Trophoblast cell (in vitro differentiated cells and primary cell): Measurements from ENCODE around the gene TCTN2.

Source experiments
- DNase-seq, 2 donors: peaks; one replicate each; pipeline ENCODE4 v3.0.0-alpha.2; 2016
- H2AFZ ChIP-seq: 2 replicates; pipeline ENCODE4 v1.6.1; 2013; ENCODE audit warnings: low read length, moderate library complexity, mild to moderate bottlenecking; ENCODE audit not compliant: insufficient read depth, poor library complexity
- H2AK5ac ChIP-seq: 2 replicates; pipeline ENCODE4 v1.6.1; 2013; ENCODE audit warnings: mild to moderate bottlenecking, low read length
- H2BK120ac ChIP-seq: 2 replicates; pipeline ENCODE4 v1.6.1; 2013; ENCODE audit warnings: low read length, mild to moderate bottlenecking, moderate library complexity; ENCODE audit not compliant: insufficient read depth, poor library complexity
- H2BK12ac ChIP-seq: 2 replicates; pipeline ENCODE4 v1.6.1; 2013; ENCODE audit warnings: mild to moderate bottlenecking, low read length, moderate library complexity
- H2BK5ac ChIP-seq: 2 replicates; pipeline ENCODE4 v1.6.1; 2013; ENCODE audit warnings: low read length, low read depth, moderate library complexity, mild to moderate bottlenecking; ENCODE audit not compliant: poor library complexity
- H3K14ac ChIP-seq: 2 replicates; pipeline ENCODE4 v1.6.1; 2013; ENCODE audit warnings: mild to moderate bottlenecking, low read length
- H3K18ac ChIP-seq: 2 replicates; pipeline ENCODE4 v1.6.1; 2013; ENCODE audit warnings: mild to moderate bottlenecking, low read length
- H3K23ac ChIP-seq: 2 replicates; pipeline ENCODE4 v1.6.1; 2013; ENCODE audit warnings: low read length
- H3K27ac ChIP-seq: 2 replicates; pipeline ENCODE4 v1.5.1; 2013; ENCODE audit warnings: low read depth, mild to moderate bottlenecking, inconsistent platforms, low read length, moderate library complexity
- H3K27me3 ChIP-seq: 2 replicates; pipeline ENCODE4 v1.6.1; 2013; ENCODE audit warnings: inconsistent platforms, mild to moderate bottlenecking, low read length, moderate library complexity; ENCODE audit not compliant: insufficient read depth
- H3K36me3 ChIP-seq, 2 experiments: 1 replicate in 1 of 2; 2 replicates in 1 of 2; pipeline ENCODE4 v1.6.1; 2013; ENCODE audit warnings: low read length in 2 of 2, mild to moderate bottlenecking in 2 of 2, moderate library complexity in 1 of 2; ENCODE audit not compliant: insufficient read depth in 2 of 2, control insufficient read depth in 1 of 2
- H3K4ac ChIP-seq: 2 replicates; pipeline ENCODE4 v1.6.1; 2013; ENCODE audit warnings: low read depth, mild to moderate bottlenecking, low read length, moderate library complexity
- H3K4me1 ChIP-seq, 2 experiments: 1 replicate in 1 of 2; 2 replicates in 1 of 2; pipeline ENCODE4 v1.6.1; 2013; ENCODE audit warnings: low read length in 2 of 2, mild to moderate bottlenecking in 2 of 2, moderate library complexity in 1 of 2; ENCODE audit not compliant: insufficient read depth in 2 of 2, control insufficient read depth in 1 of 2
- H3K4me2 ChIP-seq: 2 replicates; pipeline ENCODE4 v1.6.1; 2013; ENCODE audit warnings: inconsistent platforms, mild to moderate bottlenecking, low read length, moderate library complexity
- H3K4me3 ChIP-seq: 2 replicates; pipeline ENCODE4 v1.5.1; 2013; ENCODE audit warnings: mild to moderate bottlenecking, low read depth, low read length, inconsistent platforms
- H3K79me1 ChIP-seq: one replicate; pipeline ENCODE4 v1.6.1; 2013; ENCODE audit warnings: low read length
- H3K79me2 ChIP-seq: 2 replicates; pipeline ENCODE4 v1.6.1; 2013; ENCODE audit warnings: low read length, mild to moderate bottlenecking; ENCODE audit not compliant: control insufficient read depth, insufficient read depth, poor library complexity
- H3K9ac ChIP-seq: 2 replicates; pipeline ENCODE4 v1.6.1; 2013; ENCODE audit warnings: mild to moderate bottlenecking, low read length
- H3K9me3 ChIP-seq: 2 replicates; pipeline ENCODE4 v1.6.1; 2013; ENCODE audit warnings: low read depth, mild to moderate bottlenecking, control low read depth, inconsistent platforms, low read length; ENCODE audit not compliant: insufficient read depth
- H4K12ac ChIP-seq: 2 replicates; pipeline ENCODE4 v1.6.1; 2013; ENCODE audit warnings: low read depth, mild to moderate bottlenecking, low read length, moderate library complexity
- H4K8ac ChIP-seq: 2 replicates; pipeline ENCODE4 v1.6.1; 2013; ENCODE audit warnings: low read depth, mild to moderate bottlenecking, low read length, moderate library complexity
- H4K91ac ChIP-seq: one replicate; pipeline ENCODE4 v1.6.1; 2013; ENCODE audit warnings: low read depth, mild to moderate bottlenecking, low read length, moderate library complexity
- WGBS: extraction: QIAGEN DNeasy Blood & Tissue Kit; methylation state at CpG from one replicate; pipeline ENCODE4 v1.1.7; 2013; ENCODE audit warnings: missing lambda C conversion rate; ENCODE audit not compliant: insufficient read length, insufficient coverage; ENCODE audit errors: extremely low coverage; 5-methylcytosine and 5-hydroxymethylcytosine counted together

TCTN2 gene

GRCh38 chr12:123732251-123732650 lies 61.3 kb downstream of the TCTN2 start:
- Histone ChIP-seq H4K12ac (no peak overlapping the region), H2AK5ac (no peak overlapping the region), H3K27ac (no peak overlapping the region), H2BK12ac (no peak overlapping the region), H3K9me3 (no peaks in the 10 kb centered on the region), H3K27me3 (no peaks in the 10 kb centered on the region), H4K8ac (no peak overlapping the region), H3K36me3 (peaks cover 30 to 37% of the 10 kb centered on the region in 2 experiments), H2AFZ (no peak overlapping the region), H2BK5ac (no peak overlapping the region), H3K4ac (no peak overlapping the region), H3K4me2 (no peak overlapping the region), H3K18ac (no peak overlapping the region), H3K79me1 (no peaks in the 10 kb centered on the region), H4K91ac (no peak overlapping the region), H3K79me2 (no peaks in the 10 kb centered on the region), H2BK120ac (no peak overlapping the region), H3K4me3 (no peak overlapping the region), H3K23ac (no peak overlapping the region), H3K9ac (no peak overlapping the region), H3K14ac (no peak overlapping the region), H3K4me1 (no peaks in the 10 kb centered on the region)
- DNase-seq = no peak
- WGBS = no CpG with 5 or more reads among the region's 12 CpGs

GRCh38 chr12:123733229-123733628 lies 62.3 kb downstream of the TCTN2 start:
- no peak overlapping the region for H2BK12ac ChIP-seq
- no peaks in the 10 kb centered on the region for H3K9me3 ChIP-seq
- H4K8ac ChIP-seq = no peak overlapping the region
- H4K12ac ChIP-seq = no peak overlapping the region
- H3K18ac ChIP-seq = no peak overlapping the region
- no peak overlapping the region for H3K4me2 ChIP-seq
- no peaks in the 10 kb centered on the region for H3K4me1 ChIP-seq
- DNase-seq = no peak
- no peak overlapping the region for H3K14ac ChIP-seq
- H3K27me3 ChIP-seq = no peaks in the 10 kb centered on the region
- no peak overlapping the region for H2AFZ ChIP-seq
- H3K27ac ChIP-seq = no peak overlapping the region
- H2BK120ac ChIP-seq = no peak overlapping the region
- no peak overlapping the region for H2AK5ac ChIP-seq
- no peaks in the 10 kb centered on the region for H3K79me1 ChIP-seq
- H3K4me3 ChIP-seq = no peak overlapping the region
- H3K4ac ChIP-seq = no peak overlapping the region
- H4K91ac ChIP-seq = no peak overlapping the region
- no CpG with 5 or more reads among the region's 10 CpGs for WGBS
- no peaks in the 10 kb centered on the region for H3K79me2 ChIP-seq
- H3K23ac ChIP-seq = no peak overlapping the region
- no peak overlapping the region for H3K9ac ChIP-seq
- peaks cover 32 to 34% of the 10 kb centered on the region in 2 experiments for H3K36me3 ChIP-seq
- H2BK5ac ChIP-seq = no peak overlapping the region

GRCh38 chr12:123734268-123734667 lies 63.4 kb downstream of the TCTN2 start:
- Histone ChIP-seq H2AK5ac (no peak overlapping the region), H3K79me2 (no peaks in the 10 kb centered on the region), H3K4ac (no peak overlapping the region), H3K9ac (no peak overlapping the region), H4K8ac (no peak overlapping the region), H3K36me3 (peaks cover 30 to 31% of the 10 kb centered on the region in 2 experiments), H2BK5ac (no peak overlapping the region), H2BK120ac (no peak overlapping the region), H3K4me3 (no peak overlapping the region), H3K27me3 (no peaks in the 10 kb centered on the region), H3K4me2 (no peak overlapping the region), H2AFZ (no peak overlapping the region), H2BK12ac (no peak overlapping the region), H3K79me1 (no peaks in the 10 kb centered on the region), H4K12ac (no peak overlapping the region), H3K9me3 (no peaks in the 10 kb centered on the region), H3K4me1 (no peaks in the 10 kb centered on the region), H3K23ac (no peak overlapping the region), H4K91ac (no peak overlapping the region), H3K14ac (no peak overlapping the region), H3K18ac (no peak overlapping the region), H3K27ac (no peak overlapping the region)
- no peak for DNase-seq
- WGBS = no CpG with 5 or more reads among the region's 5 CpGs

- Histone ChIP-seq H3K4me1 (no peaks in the 10 kb centered on the region), H3K79me2 (no peaks in the 10 kb centered on the region), H4K91ac (no peak overlapping the region), H3K36me3 (peaks cover 31 to 40% of the 10 kb centered on the region in 2 experiments), H2BK12ac (no peak overlapping the region), H4K8ac (no peak overlapping the region), H3K4me2 (no peak overlapping the region), H3K4ac (no peak overlapping the region), H3K14ac (no peak overlapping the region), H3K9ac (no peak overlapping the region), H4K12ac (no peak overlapping the region), H3K9me3 (no peaks in the 10 kb centered on the region), H2BK5ac (no peak overlapping the region), H3K79me1 (no peaks in the 10 kb centered on the region), H3K4me3 (no peak overlapping the region), H3K23ac (no peak overlapping the region), H2AK5ac (no peak overlapping the region), H3K18ac (no peak overlapping the region), H3K27ac (no peak overlapping the region), H2BK120ac (no peak overlapping the region), H2AFZ (no peak overlapping the region), H3K27me3 (no peaks in the 10 kb centered on the region)
- DNase-seq = no peak
- no CpG with 5 or more reads among the region's 14 CpGs for WGBS
These were observed 71.1 kb downstream of the TCTN2 start for GRCh38 chr12:123741937-123742572.
